Myocyte (in vitro differentiated cells): ENCODE measurements around the gene FLT3. TPM values are rescaled to one million over a fixed set of nuclear protein-coding genes. Genes with fewer than 3 reads are reported as not detected.
"Not testable (repeated sequence)": the region's sequence is repeated elsewhere in the genome, so short reads cannot be mapped to it uniquely, and the experiment has no call there.

Source experiments
- DNase-seq: peaks from one replicate; pipeline ENCODE4 v3.0.0-alpha.2; 2012; ENCODE audit warnings: low read depth
- polyA plus RNA-seq: library from polyadenylated mRNA; unstranded; fragments of >200 nt; gene quantifications from one replicate; pipeline ENCODE4 v1.2.1, GENCODE V29; 2012; ENCODE audit warnings: missing spikeins
- total RNA-seq: library from RNA; depleted of rRNA; stranded (reverse); fragments of >200 nt; gene quantifications from 2 replicates; pipeline ENCODE4 v1.2.3, GENCODE V29; 2014

The FLT3 gene
- total RNA-seq = not detected in 2 replicates
- not detected for polyA plus RNA-seq

GRCh38 chr13:28100150-28101121, at the start of gene FLT3:
Gene FLT3 (minus strand): TSS chr13:28100576. CDS start chr13:28100510, 66 bp downstream.
- DNase-seq = peak; percentile 5

- DNase-seq = no peak
These were observed 47.1 kb upstream of the FLT3 start for GRCh38 chr13:28147495-28147894.

- DNase-seq = no peak
These were observed 44.7 kb upstream of the FLT3 start for GRCh38 chr13:28145049-28145448.

- DNase-seq = not testable (repeated sequence)
These were observed 41.2 kb upstream of the FLT3 start for GRCh38 chr13:28141542-28141941.

- DNase-seq = no peak
These were observed 40.2 kb upstream of the FLT3 start for GRCh38 chr13:28140433-28141125.

- DNase-seq = peak; percentile 78
These were observed 38.5 kb upstream of the FLT3 start for GRCh38 chr13:28138756-28139470.

GRCh38 chr13:28138012-28138755, 37.8 kb upstream of the FLT3 start, which contains the start of gene PAN3:
Gene PAN3 (plus strand): TSS chr13:28138545. CDS start chr13:28138658, 113 bp downstream.
- DNase-seq = peak; percentile 93

- DNase-seq = peak; percentile 36
These were observed 37.2 kb upstream of the FLT3 start for GRCh38 chr13:28137596-28137995.

- no peak for DNase-seq
These were observed 36.5 kb upstream of the FLT3 start for GRCh38 chr13:28136916-28137315.

GRCh38 chr13:28131646-28132045, 31.3 kb upstream of the FLT3 start:
- no peak for DNase-seq

- no peak for DNase-seq
These were observed 29.7 kb upstream of the FLT3 start for GRCh38 chr13:28129911-28130693.

GRCh38 chr13:28128926-28129325, 28.6 kb upstream of the FLT3 start:
- DNase-seq = no peak

GRCh38 chr13:28128030-28128429, 27.7 kb upstream of the FLT3 start:
- DNase-seq = no peak

GRCh38 chr13:28121224-28121623, 20.8 kb upstream of the FLT3 start:
- no peak for DNase-seq

GRCh38 chr13:28120317-28120716, 19.9 kb upstream of the FLT3 start:
- no peak for DNase-seq

- DNase-seq = peak; percentile 16
These were observed 17.5 kb upstream of the FLT3 start for GRCh38 chr13:28117689-28118377.

- no peak for DNase-seq
These were observed 16.4 kb upstream of the FLT3 start for GRCh38 chr13:28116736-28117135.

- no peak for DNase-seq
These were observed 10.0 kb upstream of the FLT3 start for GRCh38 chr13:28110414-28110813.

- DNase-seq = no peak
These were observed 6.6 kb upstream of the FLT3 start for GRCh38 chr13:28106976-28107375.
